Mucosa of descending colon (tissue), 3 donors: Measurements from ENCODE around the gene TEX44. TPM values are rescaled to one million over a fixed set of nuclear protein-coding genes. Genes with fewer than 3 reads are reported as not detected.
A peak's percentile ranks its signal among the peaks of the same experiment; 100 is the strongest.

Experiments used
- ATAC-seq: fragments of 200-7000 bp; cut with Tn5 transposase; one replicate; pipeline ENCODE4 v1.9.1; 2020; ENCODE audit warnings: mild to moderate bottlenecking, moderate library complexity
- DNase-seq, 3 donors: peaks; one replicate each; pipeline ENCODE4 v3.0.0-alpha.2; 2020
- H3K36me3 ChIP-seq: fragments of 200-600 bp; one replicate; pipeline ENCODE4 v1.8.0; 2021; ENCODE audit warnings: low read depth, mild to moderate bottlenecking
- H3K4me1 ChIP-seq: fragments of 200-600 bp; one replicate; pipeline ENCODE4 v1.8.0; 2021; ENCODE audit warnings: low read depth, mild to moderate bottlenecking
- H3K4me3 ChIP-seq: fragments of 200-600 bp; one replicate; pipeline ENCODE4 v1.8.0; 2021; ENCODE audit warnings: mild to moderate bottlenecking
- H3K9me3 ChIP-seq: fragments of 200-600 bp; one replicate; pipeline ENCODE4 v1.8.0; 2021; ENCODE audit warnings: mild to moderate bottlenecking
- intact Hi-C, 2 donors: fragments of 100-400 bp; cut with DNase I in 1 of 2; cut with micrococcal nuclease in 1 of 2; formaldehyde crosslinking; loops; one replicate each; pipeline versions ENCODE4 v1.11.0 to v1.11.1; 2022; cut with DNase I, micrococcal nuclease
- total RNA-seq, 3 donors: library from RNA; stranded (reverse); fragmentation: NEBNext Ultra II Directional in 2 of 3; extraction: Animal tissue kit (Norgen Biotek cat#: 25700) in 2 of 3; gene quantifications; one replicate each; pipeline versions ENCODE4 v1.2.1 to v1.2.4, GENCODE V29; 2021 to 2023
- TF ChIP-seq, protein P1 (sequence below): fragments of 200-600 bp; IDR thresholded peaks from one replicate; pipeline ENCODE4 v1.8.0; 2022; ENCODE audit warnings: antibody characterized with exemption, mild to moderate bottlenecking
- donor health status: DM: no; HTN: no; CAD: no; lungs with moderate emphysema.
- donor health status: DM: no; HTN: no; CAD: no.
- donor health status: DM: no; HTN: yes; CAD: no.

TEX44 gene
- total RNA-seq, 3 donors from 2014 or later: not detected

DNA sequence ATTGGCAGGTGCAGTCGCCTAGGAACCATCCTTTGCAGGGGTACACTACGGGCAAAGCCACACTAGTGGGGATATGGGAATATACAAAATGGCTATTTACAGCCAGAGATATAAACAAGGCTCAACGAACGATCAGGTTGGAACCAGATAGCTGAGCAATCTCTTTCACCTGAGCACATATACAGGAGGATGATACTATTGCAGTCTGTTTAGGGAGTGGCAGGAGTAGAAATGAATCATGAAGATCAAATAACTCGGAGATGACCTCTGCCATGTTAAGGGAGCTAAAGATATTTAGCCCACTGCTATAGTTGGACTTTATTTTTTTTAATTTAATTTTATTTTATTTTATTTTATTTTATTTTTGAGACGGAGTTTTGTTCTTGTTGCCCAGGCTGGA, 33.8 kb downstream of the TEX44 start:
- no peak overlapping the region for H3K4me3 ChIP-seq
- TF ChIP-seq, protein P1, sequence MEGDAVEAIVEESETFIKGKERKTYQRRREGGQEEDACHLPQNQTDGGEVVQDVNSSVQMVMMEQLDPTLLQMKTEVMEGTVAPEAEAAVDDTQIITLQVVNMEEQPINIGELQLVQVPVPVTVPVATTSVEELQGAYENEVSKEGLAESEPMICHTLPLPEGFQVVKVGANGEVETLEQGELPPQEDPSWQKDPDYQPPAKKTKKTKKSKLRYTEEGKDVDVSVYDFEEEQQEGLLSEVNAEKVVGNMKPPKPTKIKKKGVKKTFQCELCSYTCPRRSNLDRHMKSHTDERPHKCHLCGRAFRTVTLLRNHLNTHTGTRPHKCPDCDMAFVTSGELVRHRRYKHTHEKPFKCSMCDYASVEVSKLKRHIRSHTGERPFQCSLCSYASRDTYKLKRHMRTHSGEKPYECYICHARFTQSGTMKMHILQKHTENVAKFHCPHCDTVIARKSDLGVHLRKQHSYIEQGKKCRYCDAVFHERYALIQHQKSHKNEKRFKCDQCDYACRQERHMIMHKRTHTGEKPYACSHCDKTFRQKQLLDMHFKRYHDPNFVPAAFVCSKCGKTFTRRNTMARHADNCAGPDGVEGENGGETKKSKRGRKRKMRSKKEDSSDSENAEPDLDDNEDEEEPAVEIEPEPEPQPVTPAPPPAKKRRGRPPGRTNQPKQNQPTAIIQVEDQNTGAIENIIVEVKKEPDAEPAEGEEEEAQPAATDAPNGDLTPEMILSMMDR: no peak
- H3K9me3 ChIP-seq: no peaks in the 10 kb centered on the region
- intact Hi-C loops: no loop called here
- no peaks in the 10 kb centered on the region for H3K4me1 ChIP-seq
- DNase-seq: no peak
- peak; percentile 71 for ATAC-seq
- H3K36me3 ChIP-seq: no peaks in the 10 kb centered on the region

DNA sequence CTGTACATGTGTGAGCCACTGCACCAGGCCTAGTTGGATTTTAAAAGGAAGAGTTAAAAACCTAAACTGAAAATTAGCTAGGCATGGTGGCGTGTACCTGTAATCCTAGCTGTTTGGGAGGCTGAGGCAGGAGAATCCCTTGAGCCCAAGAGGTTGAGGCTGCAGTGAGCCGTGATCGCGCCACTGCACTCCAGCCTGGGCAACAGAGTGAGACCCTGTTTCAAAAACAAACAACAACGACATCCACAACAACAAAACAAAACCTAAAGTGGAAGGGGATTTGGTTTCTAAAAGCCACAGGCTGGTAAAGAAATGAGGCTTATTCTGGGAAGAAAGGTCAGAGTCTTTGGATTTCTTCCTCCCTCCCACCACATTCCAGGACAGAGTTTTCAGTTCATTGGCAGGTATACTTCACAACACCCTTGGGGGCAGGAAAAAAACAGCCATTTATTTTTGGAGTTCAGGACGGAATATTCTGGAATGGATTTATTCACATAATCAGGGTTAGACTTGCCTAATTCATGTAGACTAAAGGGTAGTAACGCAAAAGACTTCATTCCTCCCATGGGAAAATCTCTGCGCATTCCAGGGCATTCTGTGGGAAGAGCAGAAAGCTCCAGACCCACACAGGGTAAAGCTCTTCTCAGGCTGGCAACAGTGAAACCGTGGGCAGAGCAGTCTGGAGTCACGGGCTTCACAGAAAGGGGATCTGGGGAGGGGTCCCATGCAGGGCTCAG, 34.9 kb downstream of the TEX44 start:
- ATAC-seq (no peak), DNase-seq (no peak)
- H3K4me1 ChIP-seq: no peaks in the 10 kb centered on the region
- TF ChIP-seq, protein P1: no peak
- H3K4me3 ChIP-seq: no peak overlapping the region
- intact Hi-C loops: no loop called here
- H3K36me3 ChIP-seq: no peaks in the 10 kb centered on the region
- no peaks in the 10 kb centered on the region for H3K9me3 ChIP-seq

DNA sequence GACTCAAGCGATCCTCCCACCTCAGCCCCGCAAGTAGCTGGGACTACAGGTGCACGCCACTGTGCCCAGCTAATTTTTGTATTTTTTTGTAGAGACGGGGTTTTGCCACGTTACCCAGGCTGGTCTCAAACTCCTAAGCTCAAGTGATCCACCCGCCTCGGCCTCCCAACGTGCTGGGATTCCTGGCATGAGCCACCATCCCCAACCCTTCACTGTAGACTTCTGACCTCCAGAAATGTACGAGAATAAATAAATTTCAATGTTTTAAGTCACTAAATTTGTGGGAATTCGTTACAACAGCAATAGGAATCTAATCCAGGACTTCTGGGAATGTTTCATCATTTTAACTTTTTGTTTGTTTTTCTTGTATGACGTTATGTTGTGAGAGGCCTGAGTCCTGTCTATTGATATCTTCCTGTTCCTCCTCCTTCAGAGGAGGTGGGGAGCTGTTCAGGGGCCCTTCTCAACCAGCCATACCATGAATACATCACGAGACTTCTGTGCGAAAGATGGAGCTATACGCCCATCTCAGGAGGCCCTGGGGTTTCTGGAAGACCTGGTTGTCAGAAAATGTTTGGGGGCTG, 40.0 kb downstream of the TEX44 start:
- intact Hi-C loops: no loop called here
- TF ChIP-seq, protein P1: no peak
- DNase-seq (no peak), ATAC-seq (peak; percentile 21)
- no peaks in the 10 kb centered on the region for H3K4me1 ChIP-seq
- no peak overlapping the region for H3K4me3 ChIP-seq
- no peaks in the 10 kb centered on the region for H3K9me3 ChIP-seq
- no peaks in the 10 kb centered on the region for H3K36me3 ChIP-seq

DNA sequence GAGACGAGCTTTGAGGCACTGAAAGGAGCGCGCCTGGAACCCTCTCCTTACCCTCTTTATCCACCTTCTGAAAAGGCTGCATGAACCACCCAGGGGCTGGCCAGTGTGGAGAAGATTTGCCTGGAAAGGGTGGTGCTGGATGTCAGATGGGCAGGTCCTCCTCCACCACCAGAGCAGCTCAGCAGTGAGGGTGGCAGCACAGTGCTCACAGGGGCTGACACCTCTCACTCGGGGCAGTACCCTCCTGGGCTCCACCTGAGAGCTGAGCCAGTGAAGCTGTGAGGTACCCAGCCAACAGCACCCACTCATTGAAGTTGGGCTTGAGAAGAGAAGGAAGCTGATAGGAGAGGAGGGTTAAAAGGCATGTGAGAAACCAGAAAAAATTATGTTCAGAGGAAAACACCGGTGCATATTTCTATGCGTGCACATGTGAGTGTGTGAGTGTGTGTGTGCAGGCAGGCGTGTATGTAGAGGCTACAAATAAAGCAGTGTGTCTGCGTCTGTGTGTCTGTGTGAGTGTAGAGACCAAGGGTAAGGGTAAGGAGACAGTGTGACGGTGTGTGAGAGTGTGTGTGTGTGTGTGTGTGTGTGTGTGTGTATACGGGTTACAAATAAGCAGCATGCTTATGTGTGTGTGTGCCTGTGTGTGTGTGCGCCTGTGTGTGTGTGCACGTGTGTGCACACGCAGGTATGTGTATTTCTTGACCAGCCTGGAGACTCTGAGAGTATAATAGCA, 40.7 kb downstream of the TEX44 start:
- ATAC-seq: peak; percentile 31
- intact Hi-C loops: no loop called here
- TF ChIP-seq, protein P1: no peak
- peak in 1 of 3 donors; percentile 19 for DNase-seq
- Histone ChIP-seq H3K36me3 (no peaks in the 10 kb centered on the region), H3K4me1 (no peaks in the 10 kb centered on the region), H3K4me3 (no peak overlapping the region), H3K9me3 (no peaks in the 10 kb centered on the region)

- no peak overlapping the region for H3K4me3 ChIP-seq
- H3K36me3 ChIP-seq: no peaks in the 10 kb centered on the region
- TF ChIP-seq, protein P1: no peak
- no peaks in the 10 kb centered on the region for H3K9me3 ChIP-seq
- intact Hi-C loops: no loop called here
- no peaks in the 10 kb centered on the region for H3K4me1 ChIP-seq
- ATAC-seq: peak; percentile 17
- DNase-seq: no peak
These were observed 41.7 kb downstream of the TEX44 start for GRCh38 chr2:231634412-231634811.
